Measurements from ENCODE around the gene CDH16.

DNA sequence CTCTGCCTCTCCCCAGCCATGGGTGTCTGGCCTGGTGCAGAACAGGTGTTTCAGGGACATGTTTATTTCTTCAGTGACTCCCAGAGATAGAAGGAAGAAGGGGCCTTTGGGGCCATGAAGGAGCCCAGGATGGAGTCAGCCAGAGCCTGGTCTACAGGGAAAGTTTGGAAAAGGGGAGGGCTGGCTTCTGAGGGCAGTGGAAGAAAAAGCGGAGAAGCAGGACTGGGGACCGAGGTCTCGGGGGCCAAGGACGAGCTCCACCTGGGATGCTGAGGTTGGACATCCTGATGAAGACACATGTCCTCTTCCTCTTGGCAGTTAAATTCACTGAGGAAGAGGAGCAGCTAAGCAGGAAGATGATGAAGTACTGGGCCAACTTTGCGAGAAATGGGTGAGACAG, 24.3 kb upstream of the CDH16 start:
- TF ChIP-seq CTCF (IDR thresholded peaks at IDR 0.05; ENCODE audit: poor library complexity) (no peak), EZH2 (IDR thresholded peaks at IDR 0.05; ENCODE audit: borderline replicate concordance) (no peak)

Measured in hepatocyte (in vitro differentiated cells).